ENCODE data around the gene ZNF445.
"Not testable (repeated sequence)": the region's sequence is repeated elsewhere in the genome, so short reads cannot be mapped to it uniquely, and the experiment has no call there.

Gene ZNF445

DNA sequence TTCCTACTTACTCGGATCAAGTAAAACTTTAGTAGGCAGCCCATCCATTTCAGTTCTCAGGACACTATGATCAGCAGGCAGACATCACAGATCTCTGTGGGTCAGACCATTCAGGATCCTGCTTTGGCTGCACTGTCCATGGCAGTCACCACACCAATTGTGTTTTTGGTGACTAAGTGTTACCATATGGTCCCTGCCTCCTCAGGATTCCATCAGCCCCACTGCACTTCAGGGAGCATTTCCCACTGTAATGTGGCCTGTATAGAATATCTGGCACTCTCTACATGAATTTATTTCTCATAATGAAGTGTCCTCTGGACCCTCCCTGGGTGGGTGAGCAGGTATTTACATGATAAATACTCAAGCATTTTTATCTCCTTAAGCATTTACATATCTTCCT is 41.3 kb downstream of the ZNF445 start:
- peaks cover 24% of the 10 kb centered on the region for H3K4me1 Mint-ChIP-seq
- H3K27ac Mint-ChIP-seq = no peak overlapping the region
- H3K36me3 Mint-ChIP-seq = peaks cover 14% of the 10 kb centered on the region
- H3K9me3 Mint-ChIP-seq = no peaks in the 10 kb centered on the region
- no peak overlapping the region for H3K4me3 Mint-ChIP-seq
- H3K27me3 Mint-ChIP-seq = peaks cover 4% of the 10 kb centered on the region
- CTCF ChIA-PET = no interaction called here
- DNase-seq = no peak

DNA sequence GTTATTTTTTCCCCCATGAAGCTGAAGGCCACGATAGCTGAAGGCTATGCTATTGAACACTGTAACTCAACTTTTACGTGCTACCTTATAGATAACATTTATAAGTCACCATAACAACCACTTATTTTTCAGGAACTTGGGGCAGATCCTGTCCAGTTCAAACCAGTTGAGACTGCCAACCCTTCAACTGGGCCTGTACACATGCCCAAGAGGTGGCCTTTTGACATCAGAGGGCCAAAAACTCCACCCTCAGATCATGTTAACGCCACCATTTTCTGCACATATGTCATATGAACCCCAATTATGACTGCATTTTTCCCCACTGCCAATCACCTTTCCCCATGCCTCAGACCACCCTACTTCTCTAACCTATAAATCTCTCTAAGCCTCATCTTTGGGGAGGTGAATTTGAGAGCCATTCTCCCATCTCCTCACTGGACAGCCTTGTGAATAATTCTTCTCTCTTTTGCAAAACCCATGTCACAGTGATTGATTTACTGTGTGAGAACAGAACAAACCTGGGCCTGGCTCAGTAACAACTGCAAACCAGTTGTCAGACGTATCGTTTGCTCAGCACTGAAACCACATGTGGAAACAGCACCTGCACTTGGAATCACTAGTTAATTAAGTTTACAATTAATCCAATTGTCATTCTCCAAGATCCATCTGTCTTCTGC is 42.5 kb downstream of the ZNF445 start:
- H3K4me3 Mint-ChIP-seq = no peak overlapping the region
- no peak overlapping the region for H3K27ac Mint-ChIP-seq
- no peaks in the 10 kb centered on the region for H3K9me3 Mint-ChIP-seq
- CTCF ChIA-PET = no interaction called here
- H3K4me1 Mint-ChIP-seq = peaks cover 13% of the 10 kb centered on the region
- peaks cover 13% of the 10 kb centered on the region for H3K36me3 Mint-ChIP-seq
- no peak for DNase-seq
- H3K27me3 Mint-ChIP-seq = peaks cover 4% of the 10 kb centered on the region

DNA sequence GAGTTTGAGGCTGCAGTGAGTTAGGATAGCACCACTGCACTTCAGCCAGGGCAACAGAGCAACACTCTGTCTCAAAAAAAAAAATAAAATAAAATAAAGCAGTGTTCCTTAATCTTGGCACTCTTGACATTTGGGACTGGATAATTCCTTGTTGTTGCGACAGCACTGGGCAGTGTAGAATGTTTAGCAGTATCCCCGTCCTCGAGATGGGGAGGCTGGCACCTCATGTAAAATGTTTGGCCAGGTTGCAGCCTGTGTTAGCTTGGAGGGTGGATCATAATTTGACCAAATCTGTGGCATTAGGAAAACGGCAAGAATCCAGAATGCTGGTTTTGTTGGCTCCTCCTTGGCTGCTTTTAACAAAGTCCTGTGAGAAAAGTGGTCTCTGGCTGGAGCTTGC is 47.0 kb downstream of the ZNF445 start:
- CTCF ChIA-PET = no interaction called here
- H3K4me3 Mint-ChIP-seq = no peak overlapping the region
- H3K27ac Mint-ChIP-seq = no peak overlapping the region
- no peaks in the 10 kb centered on the region for H3K4me1 Mint-ChIP-seq
- no peak for DNase-seq
- no peaks in the 10 kb centered on the region for H3K36me3 Mint-ChIP-seq
- H3K27me3 Mint-ChIP-seq = peaks cover 8% of the 10 kb centered on the region
- no peaks in the 10 kb centered on the region for H3K9me3 Mint-ChIP-seq

DNA sequence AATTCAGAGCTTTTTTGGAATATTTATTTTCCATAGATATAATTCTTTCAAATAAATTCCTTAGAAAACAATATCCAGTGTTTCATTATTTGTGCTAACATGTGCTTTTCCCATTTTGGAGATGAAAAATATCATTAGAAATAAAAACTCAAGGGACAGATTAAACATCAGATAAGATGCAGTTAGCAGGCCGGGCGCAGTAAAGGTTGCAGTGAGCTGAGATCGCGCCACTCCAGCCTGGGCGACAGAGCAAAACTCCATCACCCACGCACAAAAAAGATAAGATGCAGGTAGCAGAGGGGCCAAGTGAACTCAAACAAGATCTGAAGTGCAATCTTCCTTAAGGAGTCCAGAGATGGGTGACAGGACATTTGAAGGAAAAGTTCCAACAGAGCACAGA is 48.0 kb downstream of the ZNF445 start:
- Mint-ChIP-seq H3K27me3 (peaks cover 14% of the 10 kb centered on the region), H3K27ac (no peak overlapping the region), H3K4me1 (no peaks in the 10 kb centered on the region), H3K9me3 (no peaks in the 10 kb centered on the region), H3K36me3 (no peaks in the 10 kb centered on the region), H3K4me3 (no peak overlapping the region)
- no peak for DNase-seq
- CTCF ChIA-PET = interaction anchor here (1.0 kb wide), 1 partner anchor 11 kb away, joined by 3 read pairs; no protein-coding TSS in a partner anchor

DNA sequence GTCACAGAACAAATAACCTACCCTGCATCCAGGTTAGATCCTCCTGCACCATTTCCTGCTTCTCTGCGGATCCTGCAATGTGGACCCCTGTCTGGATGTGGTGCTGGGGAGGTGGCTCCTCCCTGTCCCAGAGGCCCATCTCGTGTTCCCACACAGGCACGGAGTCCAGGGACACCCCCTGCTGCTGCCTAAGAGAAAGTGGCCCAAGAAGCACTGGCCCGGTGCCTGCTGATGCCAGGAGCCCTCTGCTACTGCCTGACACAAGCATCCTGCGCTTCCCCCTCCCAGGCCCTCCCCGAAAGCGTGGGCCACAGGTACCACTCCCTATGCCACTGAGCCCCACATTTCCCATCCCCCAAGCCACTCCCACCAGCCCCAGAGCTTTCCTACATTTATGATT is 48.6 kb downstream of the ZNF445 start:
- DNase-seq = no peak
- Mint-ChIP-seq H3K27me3 (peaks cover 17% of the 10 kb centered on the region), H3K4me1 (no peaks in the 10 kb centered on the region)

DNA sequence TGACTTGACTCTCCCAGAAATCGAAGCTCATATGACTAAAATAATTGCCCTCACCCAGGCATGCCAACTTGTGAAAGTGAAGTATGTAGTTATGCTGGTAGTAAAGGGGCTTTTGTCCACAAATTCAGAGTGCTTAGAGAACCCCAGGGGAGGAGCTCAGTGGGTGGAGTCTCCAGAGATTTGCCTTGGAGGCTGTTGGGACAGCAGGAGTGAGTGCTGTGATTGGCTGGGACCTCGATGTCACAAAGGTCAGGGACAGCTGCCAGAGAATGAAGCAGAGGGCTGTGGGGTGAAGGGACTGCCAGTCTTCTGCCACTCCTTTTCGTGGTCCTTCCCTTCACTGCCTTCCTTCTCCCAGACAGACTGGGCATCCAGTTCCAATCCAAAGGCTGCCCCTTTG is 49.8 kb downstream of the ZNF445 start:
- CTCF ChIA-PET = no interaction called here
- no peaks in the 10 kb centered on the region for H3K9me3 Mint-ChIP-seq
- H3K27me3 Mint-ChIP-seq = peaks cover 18% of the 10 kb centered on the region
- no peak for DNase-seq
- H3K36me3 Mint-ChIP-seq = no peaks in the 10 kb centered on the region
- no peaks in the 10 kb centered on the region for H3K4me1 Mint-ChIP-seq
- H3K27ac Mint-ChIP-seq = no peak overlapping the region
- no peak overlapping the region for H3K4me3 Mint-ChIP-seq

More for the DNA sequence above, 48.6 kb downstream of the ZNF445 start:
- Mint-ChIP-seq H3K27ac (no peak overlapping the region), H3K9me3 (no peaks in the 10 kb centered on the region), H3K36me3 (no peaks in the 10 kb centered on the region), H3K4me3 (no peak overlapping the region)
- CTCF ChIA-PET = no interaction called here

DNA sequence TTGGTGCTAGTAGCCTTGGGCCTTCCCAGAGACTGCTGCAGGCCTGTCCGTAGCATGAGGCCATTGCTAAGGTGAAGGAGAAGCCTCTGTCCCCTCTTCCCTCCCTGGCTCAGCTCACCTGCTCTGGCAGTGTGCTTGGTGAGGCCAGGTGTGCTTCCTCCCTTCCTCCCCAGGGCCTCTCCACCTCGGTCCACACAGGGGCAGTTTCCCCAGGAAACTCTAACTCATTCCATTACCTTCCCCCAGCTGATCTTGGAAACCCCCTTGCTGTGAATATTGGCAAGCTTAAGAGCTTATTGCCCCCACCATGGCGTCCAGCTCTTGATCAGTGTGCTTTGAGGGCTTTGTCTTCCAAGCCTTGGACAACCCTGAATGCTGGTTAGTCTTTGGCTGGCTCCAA is 52.7 kb downstream of the ZNF445 start:
- Mint-ChIP-seq H3K4me3 (no peak overlapping the region), H3K27ac (no peak overlapping the region), H3K27me3 (peaks cover 27% of the 10 kb centered on the region), H3K36me3 (no peaks in the 10 kb centered on the region), H3K4me1 (no peaks in the 10 kb centered on the region), H3K9me3 (no peaks in the 10 kb centered on the region)
- CTCF ChIA-PET = no interaction called here
- DNase-seq = no peak

DNA sequence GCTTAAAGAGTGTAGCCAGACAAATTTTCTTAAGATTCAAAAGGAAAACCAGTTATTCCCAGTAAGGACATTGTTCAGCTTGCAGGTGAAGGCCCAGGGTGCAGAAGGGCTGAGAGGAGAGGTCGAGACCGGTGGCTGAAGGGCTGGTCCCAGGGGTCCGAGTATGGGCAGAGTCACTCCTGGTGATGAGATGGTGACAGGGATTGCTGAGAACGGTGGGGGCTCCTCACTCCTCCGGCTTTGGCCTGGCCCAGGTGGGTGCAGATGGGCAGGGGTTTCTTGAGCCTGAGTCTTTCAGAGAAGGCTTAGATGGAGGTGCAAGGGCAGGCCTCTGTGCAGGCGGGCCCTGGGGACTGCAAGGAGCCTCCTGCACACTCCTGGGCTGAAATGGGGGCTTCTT is 56.2 kb downstream of the ZNF445 start:
- H3K27ac Mint-ChIP-seq = no peak overlapping the region
- H3K36me3 Mint-ChIP-seq = no peaks in the 10 kb centered on the region
- CTCF ChIA-PET = no interaction called here
- peaks cover 2% of the 10 kb centered on the region for H3K9me3 Mint-ChIP-seq
- H3K4me1 Mint-ChIP-seq = no peaks in the 10 kb centered on the region
- peaks cover 22% of the 10 kb centered on the region for H3K27me3 Mint-ChIP-seq
- no peak for DNase-seq
- H3K4me3 Mint-ChIP-seq = no peak overlapping the region

DNA sequence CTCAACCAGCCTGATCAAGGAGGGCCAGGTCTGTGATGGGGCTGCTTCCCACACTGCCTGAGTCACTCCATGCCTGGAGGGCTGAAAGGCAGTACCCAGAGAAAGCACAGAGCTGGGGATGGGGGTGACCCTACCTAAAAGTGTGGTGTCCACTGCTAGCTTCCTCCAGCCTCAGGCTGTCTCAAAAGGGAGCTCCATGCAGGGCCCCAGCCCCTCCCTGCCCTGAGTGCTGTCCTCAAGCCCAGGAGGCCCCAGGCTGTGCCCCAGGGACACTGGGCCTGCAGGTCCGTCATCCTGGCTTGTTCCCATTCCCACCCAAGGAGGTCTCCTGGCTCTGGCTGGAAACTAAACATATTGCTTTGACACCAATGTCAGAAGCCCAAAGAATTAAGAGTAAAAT is 56.8 kb downstream of the ZNF445 start:
- CTCF ChIA-PET = interaction anchor here (0.6 kb wide), 1 partner anchor 526 kb away, joined by 3 read pairs; no protein-coding TSS in a partner anchor
- H3K4me1 Mint-ChIP-seq = no peaks in the 10 kb centered on the region
- peaks cover 22% of the 10 kb centered on the region for H3K27me3 Mint-ChIP-seq

DNA sequence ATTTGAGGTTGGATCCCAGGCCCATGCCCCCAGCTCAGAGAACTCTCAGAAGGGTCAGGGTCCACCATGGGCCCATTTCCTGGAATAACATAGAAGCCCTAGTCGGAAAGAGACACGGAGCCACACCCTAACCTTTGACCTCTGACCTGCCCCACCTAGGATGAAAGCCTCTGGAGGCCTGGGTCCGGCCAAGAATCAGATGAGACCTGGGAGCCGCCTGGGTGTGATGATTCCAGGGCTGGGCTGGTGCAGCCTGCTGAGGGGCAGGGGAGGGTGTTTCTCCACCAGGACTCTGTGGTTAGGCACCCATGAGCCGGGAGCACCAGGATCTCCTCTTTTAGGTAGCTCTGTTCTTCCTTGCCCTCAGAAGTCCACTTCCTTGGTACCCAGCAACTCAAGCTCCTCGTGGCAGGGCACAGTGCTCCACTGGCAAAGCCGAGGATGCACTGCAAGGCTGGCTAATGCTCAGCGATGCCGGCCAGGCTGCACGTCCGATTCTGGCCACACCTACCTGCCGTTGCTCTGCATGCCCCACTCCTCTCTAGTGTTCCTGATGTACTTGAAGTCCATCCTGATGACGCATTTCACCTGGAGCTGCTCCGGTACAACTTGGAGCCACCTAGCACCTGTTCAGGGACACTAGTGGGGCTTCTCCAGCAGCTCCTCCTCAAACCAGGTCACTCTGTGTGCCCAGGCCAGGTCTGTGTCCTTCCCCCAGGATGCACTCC is 57.4 kb downstream of the ZNF445 start:
- Mint-ChIP-seq H3K27me3 (peaks cover 22% of the 10 kb centered on the region), H3K9me3 (peaks cover 2% of the 10 kb centered on the region), H3K4me3 (no peak overlapping the region), H3K4me1 (no peaks in the 10 kb centered on the region), H3K36me3 (no peaks in the 10 kb centered on the region), H3K27ac (no peak overlapping the region)
- CTCF ChIA-PET = interaction anchor here (0.6 kb wide), 1 partner anchor 525 kb away, joined by 3 read pairs; no protein-coding TSS in a partner anchor
- DNase-seq = no peak

More for the DNA sequence above, 56.8 kb downstream of the ZNF445 start:
- DNase-seq = no peak
- Mint-ChIP-seq H3K27ac (no peak overlapping the region), H3K4me3 (no peak overlapping the region), H3K36me3 (no peaks in the 10 kb centered on the region), H3K9me3 (peaks cover 2% of the 10 kb centered on the region)

DNA sequence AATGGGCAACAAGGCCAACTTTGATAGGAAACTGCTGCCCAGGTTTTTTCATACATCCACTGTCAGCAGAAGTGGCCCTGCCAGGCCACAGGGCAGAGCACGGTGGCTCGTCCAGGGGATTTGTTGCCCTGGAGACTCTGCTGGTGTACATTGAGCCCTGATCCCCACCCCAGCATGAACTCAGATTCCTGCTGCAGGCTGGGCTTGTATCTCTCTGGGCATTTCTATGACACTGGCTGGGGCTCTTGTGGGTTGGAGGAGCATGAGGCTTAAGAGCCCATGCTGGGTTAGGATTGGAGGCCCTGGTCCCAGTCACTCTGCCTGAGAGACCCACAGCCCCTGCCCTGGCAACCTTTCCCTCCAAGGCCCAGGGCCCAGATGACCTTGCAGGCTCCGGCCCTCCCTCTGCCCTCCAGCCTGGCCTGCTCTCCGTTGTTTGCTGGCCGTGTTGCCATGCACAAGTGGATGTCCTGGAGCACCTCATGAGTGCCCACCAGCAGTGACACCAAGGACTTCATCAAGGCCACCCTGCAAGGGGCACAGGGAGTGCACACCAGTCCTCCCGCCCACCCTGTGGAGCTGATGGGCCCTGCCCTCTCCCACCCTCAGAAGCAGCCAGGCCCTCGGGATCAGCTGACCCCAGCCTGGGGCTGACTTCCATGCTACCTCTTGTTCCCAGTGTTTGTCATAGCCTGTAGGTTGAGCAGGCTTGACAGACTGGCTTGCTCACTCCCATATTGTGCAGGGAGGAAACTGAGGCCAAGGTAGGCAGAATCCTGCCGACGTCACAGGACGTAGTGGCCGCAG is 58.2 kb downstream of the ZNF445 start:
- peaks cover 2% of the 10 kb centered on the region for H3K9me3 Mint-ChIP-seq
- CTCF ChIA-PET = no interaction called here

DNA sequence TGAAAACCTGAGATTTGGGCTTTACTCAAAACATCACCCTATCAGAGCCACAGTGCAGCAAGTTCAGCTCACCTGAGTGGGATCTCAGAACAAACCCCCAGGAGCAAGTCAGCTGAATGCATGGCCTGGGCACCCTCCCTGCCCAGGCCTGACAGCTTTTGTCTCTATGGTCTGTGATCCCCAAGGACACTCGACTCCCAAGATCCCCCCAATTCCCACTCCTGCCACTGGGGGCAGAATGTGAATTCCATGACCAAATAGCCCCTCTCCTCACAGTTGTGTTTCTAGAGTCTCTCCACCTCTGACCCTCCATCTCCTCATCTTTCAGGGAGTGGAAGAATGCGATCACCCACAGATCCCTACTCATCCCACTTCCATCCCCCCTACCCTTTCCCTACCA is 58.9 kb downstream of the ZNF445 start:
- Mint-ChIP-seq H3K4me3 (no peak overlapping the region), H3K4me1 (no peaks in the 10 kb centered on the region), H3K27ac (no peak overlapping the region), H3K36me3 (no peaks in the 10 kb centered on the region), H3K9me3 (peaks cover 2% of the 10 kb centered on the region), H3K27me3 (peaks cover 11% of the 10 kb centered on the region)
- CTCF ChIA-PET = interaction anchor here (0.9 kb wide), 1 partner anchor 11 kb away, joined by 3 read pairs; no protein-coding TSS in a partner anchor
- no peak for DNase-seq

More for the DNA sequence above, 58.2 kb downstream of the ZNF445 start:
- no peak for DNase-seq
- no peaks in the 10 kb centered on the region for H3K36me3 Mint-ChIP-seq
- H3K4me1 Mint-ChIP-seq = no peaks in the 10 kb centered on the region
- H3K27me3 Mint-ChIP-seq = peaks cover 15% of the 10 kb centered on the region
- no peak overlapping the region for H3K4me3 Mint-ChIP-seq
- no peak overlapping the region for H3K27ac Mint-ChIP-seq

DNA sequence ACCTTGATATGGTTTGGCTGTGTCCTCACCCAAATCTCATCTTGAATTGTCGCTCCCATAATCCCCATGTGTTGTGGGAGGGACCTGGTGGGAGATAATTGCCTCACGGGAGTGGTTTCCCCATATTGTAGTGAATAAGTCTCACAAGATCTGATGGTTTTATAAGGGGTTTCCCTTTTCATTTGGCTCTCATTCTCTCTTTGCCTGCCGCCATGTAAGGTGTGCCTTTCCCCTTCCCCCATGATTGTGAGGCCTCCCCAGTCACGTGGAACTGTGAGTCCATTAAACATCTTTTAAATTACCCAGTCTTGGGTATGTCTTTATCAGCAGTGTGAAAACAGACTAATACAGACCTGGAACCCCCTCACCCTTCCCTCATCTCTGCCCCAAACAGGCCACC is 59.4 kb downstream of the ZNF445 start:
- not testable (repeated sequence) for H3K27ac Mint-ChIP-seq, H3K27me3 Mint-ChIP-seq, H3K4me3 Mint-ChIP-seq, DNase-seq, H3K36me3 Mint-ChIP-seq, H3K9me3 Mint-ChIP-seq, H3K4me1 Mint-ChIP-seq
- CTCF ChIA-PET = interaction anchor here (0.9 kb wide), 1 partner anchor 12 kb away, joined by 3 read pairs; no protein-coding TSS in a partner anchor

Data from activated naive CD4-positive, alpha-beta T cell treated with anti-CD3 and anti-CD28 coated beads, Interleukin-2, amount 10 ng/mL, durations not matched to agents 7 days and 5 days (primary cell).